Spleen (tissue), 11 donors: Measurements from ENCODE around the gene RIT1. TPM values are rescaled to one million over a fixed set of nuclear protein-coding genes. Genes with fewer than 3 reads are reported as not detected.
A peak's percentile ranks its signal among the peaks of the same experiment; 100 is the strongest.

Experiments used
- DNase-seq: peaks from one replicate; pipeline ENCODE4 v3.0.0-alpha.2; 2020
- H3K27ac ChIP-seq, 8 donors: fragments of 200-600 bp; sonication (generic) in 7 of 8; 1 replicate in 4 of 8; 2 replicates in 4 of 8; pipeline versions ENCODE4 v1.5.0 to v1.8.0; 2016 to 2021; ENCODE audit warnings: inconsistent platforms in 4 of 8, mild to moderate bottlenecking in 4 of 8, moderate library complexity in 1 of 8
- H3K27me3 ChIP-seq, 7 donors: fragments of 200-600 bp; sonication (generic) in 6 of 7; replicated peaks in 1 of 7; 1 replicate in 4 of 7; 2 replicates in 3 of 7; pipeline versions ENCODE4 v1.5.0 to v1.8.0; 2016 to 2021; ENCODE audit warnings: inconsistent platforms in 3 of 7, mild to moderate bottlenecking in 1 of 7
- H3K36me3 ChIP-seq, 6 donors: fragments of 200-600 bp; sonication (generic) in 5 of 6; 1 replicate in 4 of 6; 2 replicates in 2 of 6; pipeline versions ENCODE4 v1.5.0 to v1.8.0; 2016 to 2021; ENCODE audit warnings: inconsistent platforms in 2 of 6
- H3K4me1 ChIP-seq, 6 donors: fragments of 200-600 bp; sonication (generic) in 5 of 6; 1 replicate in 3 of 6; 2 replicates in 3 of 6; pipeline versions ENCODE4 v1.5.0 to v1.8.0; 2016 to 2021; ENCODE audit warnings: inconsistent platforms in 3 of 6
- H3K4me3 ChIP-seq, 8 donors: fragments of 200-600 bp; sonication (generic) in 7 of 8; 1 replicate in 4 of 8; 2 replicates in 4 of 8; pipeline versions ENCODE4 v1.5.0 to v1.8.0; 2016 to 2021; ENCODE audit warnings: inconsistent platforms in 4 of 8, mild to moderate bottlenecking in 4 of 8, moderate library complexity in 2 of 8
- H3K9me3 ChIP-seq, 8 donors: fragments of 200-600 bp; sonication (generic) in 7 of 8; 1 replicate in 4 of 8; 2 replicates in 4 of 8; pipeline versions ENCODE4 v1.5.0 to v1.8.0; 2016 to 2021; ENCODE audit warnings: inconsistent platforms in 4 of 8
- CTCF ChIP-seq, 11 experiments: fragments of 200-600 bp in 7 of 11; fragments of 450-650 bp in 4 of 11; sonication (generic) in 4 of 11; IDR thresholded peaks in 8 of 11; conservative IDR thresholded peaks in 3 of 11; 1 replicate in 7 of 11; 2 replicates in 4 of 11; pipeline versions ENCODE4 v1.4.0 to v1.8.0; 2016 to 2021; ENCODE audit warnings: antibody characterized with exemption in 11 of 11, inconsistent platforms in 4 of 11, mild to moderate bottlenecking in 1 of 11
- POLR2A ChIP-seq, 3 donors: fragments of 450-650 bp; IDR thresholded peaks; one replicate each; pipeline ENCODE4 v1.5.1; 2017; ENCODE audit warnings: antibody characterized with exemption in 3 of 3, mild to moderate bottlenecking in 1 of 3
- POLR2AphosphoS5 ChIP-seq, 3 donors: sonication (generic); formaldehyde crosslinking; IDR thresholded peaks; one replicate each; pipeline ENCODE4 v1.5.1; 2017; ENCODE audit warnings: antibody characterized with exemption in 3 of 3
- WGBS, 5 donors: extraction: QIAGEN DNeasy Blood & Tissue Kit in 3 of 5; methylation state at CpG; one replicate each; pipeline versions ENCODE4 v1.1.5 to v1.1.7; 2013 to 2018; 5-methylcytosine and 5-hydroxymethylcytosine counted together
- intact Hi-C: fragments of 100-400 bp; cut with DNase I; formaldehyde crosslinking; loops from one replicate; pipeline ENCODE4 v1.15.0; 2023; ENCODE audit warnings: low total_unique reads
- polyA plus RNA-seq, 3 donors: library from polyadenylated mRNA; stranded (reverse); fragments of 200-250 nt; gene quantifications; one replicate each; pipeline ENCODE4 v1.2.1, GENCODE V29; 2013
- total RNA-seq, 7 donors: library from RNA; depleted of rRNA in 3 of 7; stranded (reverse); fragments of >200 nt in 3 of 7; fragmentation: NEBNext Ultra II Directional in 4 of 7; extraction: Animal tissue kit (Norgen Biotek cat#: 25700) in 4 of 7; gene quantifications; one replicate each; pipeline versions ENCODE4 v1.1.0 to v1.2.1, GENCODE V29; 2016 to 2021
- donor health status: healthy with polysubstance abuse.
- donor health status: DM: no; HTN: no; CAD: no; lungs with moderate emphysema.
- donor health status: DM: no; HTN: no; CAD: no.
- donor health status: Bipolar disorder and iron deficiency.
- donor health status: healthy.
- donor health status: DM: no; HTN: no; CAD: no.
- donor health status: DM: yes; HTN: yes; CAD: no.

The RIT1 gene
- total and polyA plus RNA-seq, 10 donors: 9.0 to 66.2 (median 51.0) TPM

- H3K4me1 ChIP-seq: peaks cover 0 to 13% (median 0%) of the 10 kb centered on the region in 6 donors
- H3K4me3 ChIP-seq: no peak overlapping the region
- H3K27me3 ChIP-seq: no peaks in the 10 kb centered on the region
- DNase-seq: no peak
- H3K9me3 ChIP-seq: no peaks in the 10 kb centered on the region
- intact Hi-C loops: no loop called here
- TF ChIP-seq POLR2AphosphoS5 (IDR thresholded peaks at IDR 0.05) (no peak), POLR2A (IDR thresholded peaks at IDR 0.05) (no peak), CTCF (IDR thresholded peaks at IDR 0.05 in 8 of 11, conservative IDR thresholded peaks at IDR 0.05 in 3 of 11) (no peak)
- WGBS, 5 donors: 91 to 98% (median 94%) methylated on average over 5 of the region's 5 CpGs
- H3K27ac ChIP-seq: peak overlapping the region in 1 of 8 donors; percentile 70
- H3K36me3 ChIP-seq: peaks cover 0 to 7% (median 0%) of the 10 kb centered on the region in 6 donors
Measured at GRCh38 chr1:155872527-155872926, 38.6 kb downstream of the RIT1 start.

- intact Hi-C loops: no loop called here
- peak overlapping the region in 5 of 8 donors; percentile 24 to 70 (median 54) for H3K27ac ChIP-seq
- no peaks in the 10 kb centered on the region for H3K9me3 ChIP-seq
- no peak overlapping the region for H3K4me3 ChIP-seq
- 64 to 100% (median 71%) methylated on average over 1 of the region's 1 CpG; no CpG with 5 or more reads in 1 of the 5 donors for WGBS, 5 donors
- H3K27me3 ChIP-seq: no peaks in the 10 kb centered on the region
- H3K4me1 ChIP-seq: peaks cover 0 to 13% (median 0%) of the 10 kb centered on the region in 6 donors
- TF ChIP-seq POLR2AphosphoS5 (IDR thresholded peaks at IDR 0.05) (peak in 2 of 3 donors; percentile 46 to 61), CTCF (IDR thresholded peaks at IDR 0.05 in 8 of 11, conservative IDR thresholded peaks at IDR 0.05 in 3 of 11) (no peak)
- DNase-seq: peak; percentile 77
- peaks cover 0 to 7% (median 0%) of the 10 kb centered on the region in 6 donors for H3K36me3 ChIP-seq
Measured at GRCh38 chr1:155871390-155871789, 39.8 kb downstream of the RIT1 start.

- WGBS, 5 donors: 88 to 97% (median 92%) methylated on average over 8 of the region's 8 CpGs
- DNase-seq: no peak
- peaks cover 0 to 7% (median 0%) of the 10 kb centered on the region in 6 donors for H3K36me3 ChIP-seq
Measured at GRCh38 chr1:155867766-155868165, 43.4 kb downstream of the RIT1 start.

GRCh38 chr1:155864393-155864792 is 46.8 kb downstream of the RIT1 start:
- intact Hi-C loops: no loop called here
- Histone ChIP-seq H3K4me3 (no peak overlapping the region), H3K4me1 (peaks cover 7 to 17% (median 14%) of the 10 kb centered on the region in 6 donors), H3K27ac (no peak overlapping the region), H3K27me3 (peaks cover 0 to 10% (median 0%) of the 10 kb centered on the region in 7 donors), H3K9me3 (no peaks in the 10 kb centered on the region), H3K36me3 (peaks cover 0 to 7% (median 0%) of the 10 kb centered on the region in 6 donors)
- DNase-seq: no peak
- TF ChIP-seq POLR2A (IDR thresholded peaks at IDR 0.05): no peak
- TF ChIP-seq POLR2AphosphoS5 (IDR thresholded peaks at IDR 0.05): no peak
- no peak for TF ChIP-seq CTCF (IDR thresholded peaks at IDR 0.05 in 8 of 11, conservative IDR thresholded peaks at IDR 0.05 in 3 of 11)

More at GRCh38 chr1:155867766-155868165, 43.4 kb downstream of the RIT1 start:
- Histone ChIP-seq H3K27ac (no peak overlapping the region), H3K4me3 (no peak overlapping the region), H3K27me3 (no peaks in the 10 kb centered on the region), H3K9me3 (no peaks in the 10 kb centered on the region), H3K4me1 (peaks cover 0 to 13% (median 0%) of the 10 kb centered on the region in 6 donors)
- TF ChIP-seq CTCF (IDR thresholded peaks at IDR 0.05 in 8 of 11, conservative IDR thresholded peaks at IDR 0.05 in 3 of 11) (no peak), POLR2AphosphoS5 (IDR thresholded peaks at IDR 0.05) (no peak), POLR2A (IDR thresholded peaks at IDR 0.05) (no peak)
- intact Hi-C loops: no loop called here
